ENCODE data around the gene BCAN.

BCAN gene

GRCh38 chr1:156646738-156647211, 4.9 kb downstream of the BCAN start:
- Histone ChIP-seq H3K36me3 (ENCODE audit: insufficient read depth, low read depth, low read length) (no peaks in the 10 kb centered on the region), H3K27me3 (ENCODE audit: insufficient read depth, low read length) (peaks cover 93% of the 10 kb centered on the region), H3K4me3 (ENCODE audit: low read length) (no peak overlapping the region), H3K9me3 (ENCODE audit: insufficient read depth, low read depth, low read length) (no peaks in the 10 kb centered on the region), H3K27ac (ENCODE audit: low read length) (no peak overlapping the region), H3K9ac (ENCODE audit: low read depth, low read length) (no peak overlapping the region), H3K4me1 (ENCODE audit: insufficient read depth, low read length) (no peaks in the 10 kb centered on the region)

- Histone ChIP-seq H3K9ac (ENCODE audit: low read depth, low read length) (no peak overlapping the region), H3K4me3 (ENCODE audit: low read length) (no peak overlapping the region), H3K9me3 (ENCODE audit: insufficient read depth, low read depth, low read length) (no peaks in the 10 kb centered on the region), H3K36me3 (ENCODE audit: insufficient read depth, low read depth, low read length) (no peaks in the 10 kb centered on the region), H3K4me1 (ENCODE audit: insufficient read depth, low read length) (no peaks in the 10 kb centered on the region), H3K27ac (ENCODE audit: low read length) (no peak overlapping the region), H3K27me3 (ENCODE audit: insufficient read depth, low read length) (peaks cover 94% of the 10 kb centered on the region)
Observed at GRCh38 chr1:156647351-156647750, 5.4 kb downstream of the BCAN start.

- no peaks in the 10 kb centered on the region for H3K4me1 ChIP-seq (ENCODE audit: insufficient read depth, low read length)
Observed at GRCh38 chr1:156648496-156648895, 6.6 kb downstream of the BCAN start.

GRCh38 chr1:156648951-156649350, 7.0 kb downstream of the BCAN start:
- Histone ChIP-seq H3K9me3 (ENCODE audit: insufficient read depth, low read depth, low read length) (no peaks in the 10 kb centered on the region), H3K27me3 (ENCODE audit: insufficient read depth, low read length) (peaks cover 91% of the 10 kb centered on the region), H3K9ac (ENCODE audit: low read depth, low read length) (no peak overlapping the region), H3K27ac (ENCODE audit: low read length) (no peak overlapping the region), H3K4me3 (ENCODE audit: low read length) (no peak overlapping the region), H3K36me3 (ENCODE audit: insufficient read depth, low read depth, low read length) (no peaks in the 10 kb centered on the region), H3K4me1 (ENCODE audit: insufficient read depth, low read length) (no peaks in the 10 kb centered on the region)

More at GRCh38 chr1:156648496-156648895, 6.6 kb downstream of the BCAN start:
- no peak overlapping the region for H3K9ac ChIP-seq (ENCODE audit: low read depth, low read length)
- H3K4me3 ChIP-seq (ENCODE audit: low read length), result no peak overlapping the region
- no peaks in the 10 kb centered on the region for H3K36me3 ChIP-seq (ENCODE audit: insufficient read depth, low read depth, low read length)
- no peak overlapping the region for H3K27ac ChIP-seq (ENCODE audit: low read length)
- H3K9me3 ChIP-seq (ENCODE audit: insufficient read depth, low read depth, low read length), result no peaks in the 10 kb centered on the region
- peaks cover 91% of the 10 kb centered on the region for H3K27me3 ChIP-seq (ENCODE audit: insufficient read depth, low read length)

- no peak overlapping the region for H3K9ac ChIP-seq (ENCODE audit: low read depth, low read length)
- no peak overlapping the region for H3K27ac ChIP-seq (ENCODE audit: low read length)
- H3K36me3 ChIP-seq (ENCODE audit: insufficient read depth, low read depth, low read length), result no peaks in the 10 kb centered on the region
- H3K4me1 ChIP-seq (ENCODE audit: insufficient read depth, low read length), result no peaks in the 10 kb centered on the region; the same call in 1 of the 2 replicates
- no peak overlapping the region for H3K4me3 ChIP-seq (ENCODE audit: low read length)
- peaks cover 93% of the 10 kb centered on the region for H3K27me3 ChIP-seq (ENCODE audit: insufficient read depth, low read length)
- no peaks in the 10 kb centered on the region for H3K9me3 ChIP-seq (ENCODE audit: insufficient read depth, low read depth, low read length)
Observed at GRCh38 chr1:156652131-156652991, 10.4 kb downstream of the BCAN start.

- Histone ChIP-seq H3K9ac (ENCODE audit: low read depth, low read length) (no peak overlapping the region), H3K9me3 (ENCODE audit: insufficient read depth, low read depth, low read length) (no peaks in the 10 kb centered on the region), H3K27ac (ENCODE audit: low read length) (no peak overlapping the region), H3K4me3 (ENCODE audit: low read length) (no peak overlapping the region), H3K4me1 (ENCODE audit: insufficient read depth, low read length) (no peaks in the 10 kb centered on the region; the same call in 1 of the 2 replicates), H3K36me3 (ENCODE audit: insufficient read depth, low read depth, low read length) (no peaks in the 10 kb centered on the region), H3K27me3 (ENCODE audit: insufficient read depth, low read length) (peaks cover 95% of the 10 kb centered on the region)
Observed at GRCh38 chr1:156652992-156653355, 11.1 kb downstream of the BCAN start.

GRCh38 chr1:156654700-156655099, 12.8 kb downstream of the BCAN start:
- Histone ChIP-seq H3K4me3 (ENCODE audit: low read length) (no peak overlapping the region), H3K27ac (ENCODE audit: low read length) (no peak overlapping the region), H3K36me3 (ENCODE audit: insufficient read depth, low read depth, low read length) (no peaks in the 10 kb centered on the region), H3K9ac (ENCODE audit: low read depth, low read length) (no peak overlapping the region), H3K4me1 (ENCODE audit: insufficient read depth, low read length) (peaks cover 5% of the 10 kb centered on the region; the same call in 1 of the 2 replicates), H3K27me3 (ENCODE audit: insufficient read depth, low read length) (peaks cover 95% of the 10 kb centered on the region), H3K9me3 (ENCODE audit: insufficient read depth, low read depth, low read length) (no peaks in the 10 kb centered on the region)

- peaks cover 90% of the 10 kb centered on the region for H3K27me3 ChIP-seq (ENCODE audit: insufficient read depth, low read length)
- no peaks in the 10 kb centered on the region for H3K9me3 ChIP-seq (ENCODE audit: insufficient read depth, low read depth, low read length)
- H3K9ac ChIP-seq (ENCODE audit: low read depth, low read length), result no peak overlapping the region
- H3K27ac ChIP-seq (ENCODE audit: low read length), result no peak overlapping the region
- H3K36me3 ChIP-seq (ENCODE audit: insufficient read depth, low read depth, low read length), result no peaks in the 10 kb centered on the region
- peaks cover 8% of the 10 kb centered on the region for H3K4me1 ChIP-seq (ENCODE audit: insufficient read depth, low read length)
- no peak overlapping the region for H3K4me3 ChIP-seq (ENCODE audit: low read length)
Observed at GRCh38 chr1:156655151-156655903, 13.4 kb downstream of the BCAN start.

GRCh38 chr1:156655904-156656516, 14.1 kb downstream of the BCAN start:
- Histone ChIP-seq H3K4me1 (ENCODE audit: insufficient read depth, low read length) (peaks cover 15% of the 10 kb centered on the region), H3K9ac (ENCODE audit: low read depth, low read length) (no peak overlapping the region), H3K9me3 (ENCODE audit: insufficient read depth, low read depth, low read length) (no peaks in the 10 kb centered on the region), H3K4me3 (ENCODE audit: low read length) (peak overlapping the region; percentile 73; the same call in 1 of the 2 replicates), H3K27ac (ENCODE audit: low read length) (no peak overlapping the region), H3K36me3 (ENCODE audit: insufficient read depth, low read depth, low read length) (no peaks in the 10 kb centered on the region), H3K27me3 (ENCODE audit: insufficient read depth, low read length) (peaks cover 83% of the 10 kb centered on the region)

GRCh38 chr1:156656806-156657740, 15.2 kb downstream of the BCAN start:
- Histone ChIP-seq H3K9me3 (ENCODE audit: insufficient read depth, low read depth, low read length) (no peaks in the 10 kb centered on the region), H3K4me1 (ENCODE audit: insufficient read depth, low read length) (peaks cover 23% of the 10 kb centered on the region), H3K27ac (ENCODE audit: low read length) (no peak overlapping the region), H3K9ac (ENCODE audit: low read depth, low read length) (peak overlapping the region; percentile 8; the same call in 1 of the 2 replicates), H3K36me3 (ENCODE audit: insufficient read depth, low read depth, low read length) (no peaks in the 10 kb centered on the region), H3K4me3 (ENCODE audit: low read length) (peak overlapping the region; percentile 73), H3K27me3 (ENCODE audit: insufficient read depth, low read length) (peaks cover 73% of the 10 kb centered on the region)
